Fibroblast of peridontal ligament (primary cell): Measurements from ENCODE around the gene DAND5.
A peak's percentile ranks its signal among the peaks of the same experiment; 100 is the strongest.

Experiments used
- DNase-seq: peaks from one replicate; pipeline ENCODE4 v3.0.0-alpha.2; 2010; ENCODE audit errors: extremely low read depth

Gene DAND5

DNA sequence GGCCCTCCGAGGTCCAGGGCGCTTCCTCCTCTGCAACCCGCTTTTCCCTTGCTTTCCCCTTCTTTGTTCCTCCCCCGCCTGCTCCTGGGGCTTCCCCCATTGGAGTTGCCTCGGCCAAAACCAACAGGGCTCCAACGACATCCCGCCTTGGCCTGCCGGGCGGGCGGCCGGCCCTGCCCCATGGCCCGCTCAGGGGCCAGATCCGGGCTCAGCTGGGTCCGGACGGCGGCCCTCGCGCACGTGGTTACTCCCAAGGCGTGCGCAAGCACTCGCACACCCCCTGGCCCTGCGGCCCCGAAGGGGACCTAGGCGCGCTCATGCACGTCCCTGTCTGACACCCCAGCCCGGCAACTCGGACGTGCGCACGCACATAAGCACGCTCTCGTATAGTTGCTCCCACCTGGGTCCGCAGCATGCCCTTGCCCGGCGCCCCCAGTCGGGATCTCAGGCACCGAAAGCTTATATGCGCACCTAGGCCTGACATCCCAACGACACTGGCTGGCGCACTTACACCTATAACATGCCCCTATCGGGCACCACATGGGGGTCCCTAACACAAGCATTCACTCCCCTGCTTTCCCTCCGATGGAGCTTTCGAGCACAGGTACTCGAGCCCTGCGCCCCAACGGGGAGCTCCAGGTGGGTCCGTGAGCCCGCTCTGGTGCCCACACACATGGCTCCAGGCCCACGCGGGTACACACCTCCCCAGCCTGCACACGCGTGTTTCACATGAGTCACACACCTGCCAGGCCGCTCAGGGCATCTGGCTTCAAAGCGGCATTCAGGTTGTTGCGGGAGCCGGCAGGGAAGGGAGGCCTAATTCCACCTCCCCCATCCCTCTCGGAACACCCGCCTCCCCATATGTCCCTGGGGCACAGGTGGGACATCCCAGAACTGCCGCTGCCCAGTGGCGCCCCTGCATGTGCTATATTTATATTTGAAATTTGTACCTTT is 40.9 kb downstream of the DAND5 start:
- no peak for DNase-seq

DNA sequence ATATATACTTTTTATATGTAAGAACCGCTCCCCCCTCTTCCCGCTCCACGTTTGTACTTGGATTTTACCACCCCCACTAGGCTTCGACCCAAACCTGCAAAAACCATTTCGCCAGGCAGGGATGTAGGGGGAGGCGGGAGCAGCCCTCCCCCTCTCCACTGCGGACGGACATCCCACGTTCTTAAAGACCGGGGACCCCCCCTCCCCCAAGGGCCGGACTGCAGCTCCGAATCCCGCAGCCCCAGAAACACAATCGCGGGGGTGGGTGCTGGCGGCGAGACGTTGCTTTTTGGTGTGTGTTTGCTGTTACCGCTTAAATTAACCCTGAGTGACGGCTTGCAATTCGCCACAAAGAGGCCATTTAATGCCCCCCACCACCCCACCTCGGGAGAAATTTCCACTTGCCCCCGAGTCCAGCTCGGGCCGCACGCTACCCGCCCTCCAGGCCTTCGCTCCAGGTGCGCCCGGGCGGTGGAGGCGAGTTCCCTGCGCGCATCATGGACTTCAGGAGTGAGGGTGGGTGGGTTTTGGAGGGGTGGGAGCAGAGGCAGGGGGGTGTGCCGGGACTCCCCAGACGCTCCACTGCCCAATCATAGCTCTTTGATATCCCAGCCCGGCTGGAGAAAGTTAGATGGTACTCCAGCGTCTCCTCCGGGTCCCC is 41.7 kb downstream of the DAND5 start:
- DNase-seq: no peak

DNA sequence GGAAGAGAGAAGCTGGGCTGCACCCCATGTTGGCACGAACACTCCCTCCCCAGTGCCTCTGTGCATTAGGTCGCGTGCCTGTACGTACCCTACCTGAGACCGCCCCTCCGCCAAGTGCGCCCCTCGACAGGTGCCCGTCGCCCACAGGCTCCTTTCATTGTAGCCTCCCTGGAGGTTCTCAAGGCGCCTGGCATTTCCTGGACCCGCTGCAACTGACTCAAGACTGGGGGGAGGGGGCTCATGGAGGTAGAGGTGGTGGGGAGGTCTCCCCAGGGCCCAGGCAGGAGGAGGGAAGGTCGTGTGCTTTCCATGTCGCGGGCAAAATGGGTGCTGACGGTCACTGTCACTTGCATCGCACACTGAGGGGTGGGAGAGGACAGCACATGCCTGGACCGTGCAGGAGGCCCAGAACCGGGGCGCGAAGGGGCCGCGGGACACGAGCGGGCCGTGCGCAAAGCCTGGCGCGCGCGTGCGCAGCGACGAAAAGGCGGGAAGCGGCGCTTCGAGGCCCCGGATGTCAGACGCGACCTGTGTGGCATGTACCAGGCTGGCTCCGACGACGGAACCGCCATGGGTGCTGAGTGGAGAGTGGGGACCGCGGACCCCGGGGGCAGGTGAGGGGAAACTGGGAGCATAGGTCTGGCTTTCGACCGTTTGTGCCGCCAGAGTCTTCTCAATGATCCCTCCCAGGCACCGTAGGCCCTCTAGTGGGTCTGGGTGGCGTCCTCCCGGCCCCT is 42.4 kb downstream of the DAND5 start:
- DNase-seq: no peak

DNA sequence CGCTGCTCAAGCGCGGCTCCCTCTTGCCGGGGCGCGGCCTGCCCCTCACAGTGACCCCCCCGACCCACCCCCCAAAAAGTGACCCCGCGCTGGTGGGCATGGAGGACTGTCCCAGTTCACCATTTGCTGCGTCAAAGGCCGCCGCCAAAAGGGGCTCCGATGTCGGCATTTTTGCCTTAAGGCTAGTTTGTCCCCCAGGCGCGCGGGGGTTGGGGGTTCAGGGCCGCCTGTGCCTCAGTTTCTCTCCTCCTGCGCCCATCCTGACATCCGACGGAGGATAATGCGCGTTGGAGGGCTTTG is 43.0 kb downstream of the DAND5 start:
- DNase-seq: no peak

DNA sequence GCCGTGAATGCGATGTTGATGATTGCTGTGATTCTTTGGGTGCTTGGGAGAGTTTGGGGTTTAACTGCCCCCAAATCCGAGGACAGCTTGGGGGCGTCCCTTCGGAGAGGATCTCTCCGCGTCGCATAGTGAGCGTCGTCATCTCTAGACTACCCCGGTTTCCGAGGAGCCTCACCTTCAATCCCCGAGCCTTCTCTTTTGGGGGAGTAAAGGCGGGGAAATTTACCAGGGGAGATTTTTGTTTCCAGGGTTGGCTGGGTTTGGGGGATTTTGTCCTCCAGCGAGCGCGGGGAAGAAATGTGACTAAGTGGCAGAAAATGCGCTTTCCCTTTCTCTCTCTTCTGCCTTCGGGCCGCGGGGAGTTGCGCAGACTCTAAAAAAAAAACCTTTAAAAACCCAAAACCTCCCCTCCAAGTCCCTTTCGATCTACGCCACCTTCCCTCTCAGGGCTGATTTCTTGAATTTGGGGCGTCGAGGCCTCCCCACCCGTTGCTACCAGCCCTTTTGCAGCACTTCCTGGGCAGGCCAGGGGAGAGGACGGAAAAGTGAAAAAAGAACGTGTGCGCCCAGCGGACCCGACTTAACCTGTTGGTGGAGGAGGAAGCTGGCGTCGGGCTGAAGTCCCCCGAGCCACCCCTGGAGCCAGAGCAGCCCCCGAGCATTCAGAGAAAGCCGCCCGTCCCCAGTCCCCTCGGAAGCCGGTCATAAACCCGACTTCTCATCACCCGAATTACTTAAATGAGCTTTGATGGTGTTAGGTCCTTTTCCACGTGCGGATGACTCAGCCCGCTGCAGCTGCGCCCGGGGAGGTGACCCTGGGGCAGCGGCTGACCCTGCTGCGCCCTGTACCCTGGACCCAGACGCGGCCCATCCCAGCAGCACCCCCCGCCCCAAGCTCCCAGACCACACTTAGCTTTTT is 43.6 kb downstream of the DAND5 start:
- DNase-seq: no peak

DNA sequence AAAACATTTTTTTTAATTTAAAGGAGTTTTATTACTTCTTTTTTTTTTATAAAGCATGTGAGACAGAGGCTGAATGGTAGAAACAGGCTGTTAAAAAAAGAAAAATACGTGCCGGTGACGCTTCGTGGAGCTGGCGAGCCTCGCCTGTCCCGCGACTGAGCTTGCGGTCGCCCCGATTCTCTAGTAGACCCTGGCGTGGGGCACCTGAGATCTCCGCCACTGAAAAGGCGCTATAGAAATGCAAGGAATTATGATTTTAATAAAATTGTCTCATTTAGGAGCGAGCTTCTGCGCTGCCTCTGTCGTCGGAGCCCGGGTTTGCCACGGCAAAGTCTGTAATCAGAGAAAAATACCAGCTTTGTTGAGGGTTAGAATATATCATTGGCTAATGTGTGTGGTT is 44.3 kb downstream of the DAND5 start:
- no peak for DNase-seq

DNA sequence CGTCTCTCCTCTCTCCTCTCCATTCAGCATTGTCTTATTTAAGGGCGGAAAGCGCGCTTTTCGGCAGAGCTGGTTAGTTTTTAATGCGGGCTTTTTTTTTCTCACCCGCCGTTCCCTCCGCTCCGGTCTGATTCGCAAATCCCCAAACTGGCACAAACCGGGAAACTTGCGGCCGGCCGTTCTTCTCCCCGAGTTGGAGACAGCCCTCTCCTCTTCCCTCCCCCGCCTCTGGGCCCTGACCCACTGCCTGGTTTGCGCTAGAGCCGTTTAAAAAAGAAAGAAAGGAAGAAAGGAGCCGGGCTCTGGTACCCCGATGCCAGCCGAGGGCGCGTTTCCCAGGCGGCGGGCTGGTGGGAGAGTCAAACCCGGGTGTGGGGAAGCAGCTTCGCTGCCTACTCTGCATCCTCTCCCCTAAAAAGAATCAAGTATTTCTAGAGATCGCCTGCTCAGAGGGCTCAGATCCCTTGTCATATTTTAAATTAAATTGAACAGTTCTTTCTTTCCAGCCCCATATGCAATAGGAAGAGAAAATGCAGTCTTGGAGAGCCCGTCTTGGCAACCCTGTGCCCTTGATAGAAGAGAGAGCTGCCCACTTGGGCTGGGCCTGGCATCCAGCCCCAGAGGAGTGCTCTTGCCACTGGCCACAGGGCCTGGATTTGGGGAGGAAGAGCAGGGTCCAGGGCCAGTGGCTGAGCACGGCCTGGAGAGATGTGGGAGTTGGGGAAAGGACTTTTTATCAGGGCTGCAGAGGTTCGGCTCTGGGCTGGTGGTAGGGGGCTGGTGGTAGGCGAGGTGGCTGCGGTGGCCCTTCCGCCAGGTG is 44.9 kb downstream of the DAND5 start:
- DNase-seq: no peak

DNA sequence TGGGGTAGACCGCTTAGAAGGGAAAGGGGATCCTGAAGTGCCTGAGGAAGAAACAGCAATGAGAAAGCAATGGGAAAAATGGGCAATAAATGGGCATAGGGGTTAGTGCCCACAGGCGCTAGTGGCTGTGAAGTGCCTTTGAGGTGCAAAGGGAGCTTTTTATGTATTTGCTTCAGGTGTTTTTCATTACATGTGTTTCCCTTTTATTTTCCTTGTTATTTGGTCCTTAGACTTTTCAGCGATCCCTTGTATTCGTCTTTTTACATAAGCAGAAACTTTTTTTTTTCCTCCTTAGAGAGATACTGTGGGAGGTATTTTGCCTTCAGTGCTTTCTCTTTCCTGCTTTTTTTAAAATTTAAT is 45.5 kb downstream of the DAND5 start:
- DNase-seq: no peak

DNA sequence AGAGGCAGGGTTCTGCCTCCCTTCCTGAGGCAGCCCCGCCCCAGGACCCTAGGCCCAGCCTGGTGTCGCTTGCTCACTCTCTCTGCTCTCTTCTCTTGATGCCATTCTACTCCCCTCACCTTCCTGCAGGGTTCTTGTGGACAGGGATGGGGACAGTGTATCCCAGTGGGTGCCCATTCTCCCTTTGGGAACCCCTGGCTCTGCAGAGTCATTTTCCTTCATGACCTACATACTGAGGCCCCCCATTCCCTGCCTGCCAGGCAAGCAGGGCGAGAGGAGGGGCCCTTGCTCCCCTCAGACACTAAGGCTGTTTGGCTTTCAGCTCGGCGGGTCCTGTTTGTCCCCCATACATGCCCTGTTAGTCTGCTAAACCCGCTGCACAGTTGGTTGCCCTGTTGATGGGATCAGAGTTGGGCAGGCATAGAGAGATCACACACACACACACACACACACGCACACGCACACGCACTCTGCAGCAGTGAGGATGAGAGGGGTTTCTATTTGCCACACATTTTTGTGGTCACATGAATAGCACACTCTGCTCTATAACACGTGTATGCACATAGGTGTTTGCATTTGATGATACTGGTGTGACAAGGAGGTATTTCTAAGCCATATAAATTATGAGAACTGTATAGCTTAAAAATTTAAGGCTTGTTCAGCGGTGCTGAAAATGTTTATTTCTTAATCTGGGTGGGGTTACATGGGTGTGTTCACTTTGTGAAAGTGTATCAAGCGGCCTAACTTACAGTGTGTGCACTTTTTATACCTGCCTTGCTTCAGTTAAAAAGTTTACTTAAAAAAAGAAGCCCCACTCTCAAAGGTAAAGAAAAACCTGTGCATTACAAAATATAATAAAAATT is 46.2 kb downstream of the DAND5 start:
- no peak for DNase-seq

DNA sequence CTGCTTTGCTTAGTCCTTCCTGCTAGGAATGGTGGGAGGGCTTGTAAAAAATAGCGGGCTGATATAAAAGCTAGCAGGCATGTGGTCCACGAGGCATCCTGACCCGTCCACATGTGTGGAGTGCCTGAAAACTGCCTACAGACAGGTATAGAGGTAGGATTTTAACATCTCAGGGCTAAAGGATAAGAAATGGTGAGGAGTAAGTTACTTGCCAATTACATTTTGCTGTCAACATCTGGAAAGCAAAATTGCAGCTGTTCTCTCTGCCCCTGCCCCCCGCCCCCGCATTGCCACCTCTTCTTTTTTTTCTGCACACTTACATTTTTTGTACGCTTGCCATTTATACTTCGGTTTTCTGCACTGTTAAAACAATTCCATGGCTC is 46.9 kb downstream of the DAND5 start:
- no peak for DNase-seq

DNA sequence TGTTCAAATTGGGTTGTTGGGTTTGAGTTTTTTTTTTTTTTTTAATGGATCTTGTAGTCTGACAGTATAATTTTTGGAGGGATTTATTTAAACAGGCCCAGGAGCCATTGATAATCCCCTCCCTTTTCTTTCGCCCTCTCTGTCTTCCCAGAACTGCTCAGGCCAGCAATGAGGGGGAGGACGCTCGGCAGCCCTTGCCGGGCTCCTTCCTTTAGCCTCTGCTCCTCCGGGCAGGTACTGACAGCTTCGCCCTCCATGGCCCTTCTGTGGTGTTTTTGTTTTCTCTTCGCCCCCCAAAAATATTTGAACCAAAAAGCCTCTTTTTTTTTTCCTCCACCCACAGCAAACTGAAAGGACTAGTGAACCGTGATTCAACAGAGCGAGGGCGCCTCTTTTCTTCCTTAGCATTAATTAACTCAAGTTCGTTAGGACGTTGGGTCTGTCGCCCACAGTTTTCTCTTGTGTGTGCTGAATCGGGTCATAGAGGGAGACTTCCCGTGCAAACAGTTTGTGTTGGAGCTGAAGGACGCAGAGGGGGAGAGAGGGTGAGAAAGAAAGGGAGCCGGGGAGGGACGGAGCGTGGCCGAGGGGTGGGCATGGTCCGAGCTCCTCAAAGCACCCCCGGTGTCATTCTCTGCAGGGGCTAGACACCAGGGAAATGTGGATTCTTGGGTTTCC is 47.4 kb downstream of the DAND5 start:
- DNase-seq: no peak

DNA sequence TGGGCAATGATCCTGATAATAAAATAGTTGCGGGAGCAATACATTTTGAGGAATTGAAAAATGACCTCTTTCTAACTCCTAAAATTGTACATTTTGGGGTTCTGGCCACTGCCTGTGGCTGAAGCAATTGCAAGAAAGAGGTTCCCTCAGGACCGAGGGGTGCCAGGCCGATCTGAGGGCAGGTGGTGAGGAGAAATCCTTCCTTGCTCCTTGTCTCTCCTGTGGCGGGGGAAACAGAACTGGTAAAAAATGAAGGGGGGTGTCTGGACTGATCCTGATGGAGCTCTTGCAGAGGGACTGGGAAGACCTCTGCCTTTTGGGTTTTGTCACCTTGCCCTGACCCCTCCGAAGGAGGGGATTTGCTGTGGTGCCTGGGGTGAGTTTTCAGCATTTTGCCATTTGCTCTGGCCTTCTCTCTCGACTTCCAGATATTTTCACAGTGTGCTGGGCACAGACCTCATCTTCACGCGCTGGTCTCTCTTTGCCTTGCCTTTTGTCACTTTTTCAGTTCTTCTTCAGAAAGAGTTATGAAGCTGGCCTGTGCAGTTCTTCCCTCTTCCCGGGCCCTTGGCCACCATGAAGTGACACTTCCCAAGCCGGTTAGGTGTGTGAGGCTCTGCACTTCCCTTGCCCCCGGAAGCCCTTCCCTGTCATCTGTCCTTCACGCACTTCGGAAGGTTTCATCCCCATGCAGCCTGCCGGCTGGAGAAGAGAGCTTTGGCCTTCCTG is 48.1 kb downstream of the DAND5 start:
- no peak for DNase-seq

DNA sequence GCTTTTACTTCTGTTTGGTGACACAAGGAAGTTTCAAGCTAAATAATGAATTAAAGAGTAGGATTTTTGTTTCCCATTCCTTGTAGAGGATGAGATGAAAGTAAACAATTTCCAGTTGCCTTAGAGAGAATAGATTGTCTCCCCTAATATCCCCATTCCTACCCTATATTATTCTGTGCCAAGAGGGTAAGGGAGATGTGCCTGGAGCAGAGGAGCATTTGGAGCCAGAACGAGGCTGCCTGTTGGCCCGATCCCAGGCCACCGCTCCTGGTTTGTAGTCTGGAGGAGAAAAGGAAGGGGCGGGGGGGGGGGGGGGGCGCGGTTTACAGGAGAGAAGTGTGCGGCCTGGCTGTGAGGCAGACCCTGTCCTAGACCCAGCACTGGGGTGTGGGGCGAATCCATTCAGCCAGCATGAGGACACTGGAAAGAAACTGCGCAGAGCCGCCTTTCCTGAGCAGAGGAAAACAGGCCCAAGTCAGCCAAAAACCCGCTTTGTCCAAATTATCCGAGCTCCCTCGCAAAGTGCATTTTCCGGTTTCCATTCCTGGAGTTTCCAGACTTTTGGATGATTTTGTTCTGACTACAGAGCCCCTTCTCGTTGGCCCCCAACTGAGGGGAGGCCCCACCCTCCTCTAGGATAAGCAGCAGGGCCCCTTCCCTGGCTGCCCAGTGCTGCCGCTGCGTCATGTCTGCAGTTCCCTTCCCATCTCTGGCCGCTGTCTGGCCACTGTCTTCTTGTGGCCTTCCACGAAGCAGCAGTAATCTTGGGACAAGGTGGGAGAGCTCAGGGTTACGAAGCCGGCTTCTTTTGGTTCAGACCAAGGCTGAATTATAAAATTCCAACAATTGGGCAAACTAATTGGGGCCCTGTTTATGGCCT is 48.9 kb downstream of the DAND5 start:
- DNase-seq: no peak

DNA sequence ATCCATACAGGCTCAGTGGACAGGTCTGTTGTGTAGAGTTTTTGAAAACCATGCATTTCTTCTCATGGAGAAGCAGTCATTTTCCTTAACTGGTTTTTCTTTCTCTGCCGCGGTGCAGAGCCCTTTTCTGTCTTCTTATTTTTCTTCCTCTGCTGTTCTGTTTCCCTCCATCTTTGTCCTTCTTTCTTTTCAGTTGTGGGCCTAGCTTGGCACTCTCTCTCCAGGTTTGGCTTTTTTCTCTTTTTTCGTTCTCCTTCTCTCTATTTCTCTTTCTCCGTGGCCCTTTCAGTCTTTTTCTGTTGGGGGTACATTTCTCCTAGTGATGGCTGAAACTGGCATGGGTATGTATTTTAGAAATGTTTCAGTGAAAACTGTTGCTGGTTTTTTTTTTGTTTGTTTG is 50.0 kb downstream of the DAND5 start:
- DNase-seq: no peak

DNA sequence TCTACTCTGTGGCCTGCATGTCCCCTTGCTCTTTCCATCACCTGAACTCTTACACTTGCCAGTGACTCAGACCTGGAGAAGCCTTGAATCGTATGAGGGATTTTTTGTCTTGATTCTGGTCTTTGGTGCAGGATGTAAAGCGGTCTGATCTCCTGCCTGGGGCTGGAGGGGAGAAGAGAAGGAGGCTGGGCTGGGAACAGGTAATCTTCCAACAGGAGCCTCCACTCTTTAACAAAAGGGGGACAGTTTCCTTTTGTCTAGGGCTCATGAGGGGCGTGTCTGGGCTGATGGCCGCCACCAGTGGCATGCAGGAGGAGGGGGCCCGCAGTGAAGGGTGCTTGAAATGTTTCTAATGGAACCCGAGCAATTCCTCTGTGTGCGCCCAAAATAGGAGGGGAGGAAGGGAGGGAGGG is 50.6 kb downstream of the DAND5 start:
- DNase-seq: no peak

DNA sequence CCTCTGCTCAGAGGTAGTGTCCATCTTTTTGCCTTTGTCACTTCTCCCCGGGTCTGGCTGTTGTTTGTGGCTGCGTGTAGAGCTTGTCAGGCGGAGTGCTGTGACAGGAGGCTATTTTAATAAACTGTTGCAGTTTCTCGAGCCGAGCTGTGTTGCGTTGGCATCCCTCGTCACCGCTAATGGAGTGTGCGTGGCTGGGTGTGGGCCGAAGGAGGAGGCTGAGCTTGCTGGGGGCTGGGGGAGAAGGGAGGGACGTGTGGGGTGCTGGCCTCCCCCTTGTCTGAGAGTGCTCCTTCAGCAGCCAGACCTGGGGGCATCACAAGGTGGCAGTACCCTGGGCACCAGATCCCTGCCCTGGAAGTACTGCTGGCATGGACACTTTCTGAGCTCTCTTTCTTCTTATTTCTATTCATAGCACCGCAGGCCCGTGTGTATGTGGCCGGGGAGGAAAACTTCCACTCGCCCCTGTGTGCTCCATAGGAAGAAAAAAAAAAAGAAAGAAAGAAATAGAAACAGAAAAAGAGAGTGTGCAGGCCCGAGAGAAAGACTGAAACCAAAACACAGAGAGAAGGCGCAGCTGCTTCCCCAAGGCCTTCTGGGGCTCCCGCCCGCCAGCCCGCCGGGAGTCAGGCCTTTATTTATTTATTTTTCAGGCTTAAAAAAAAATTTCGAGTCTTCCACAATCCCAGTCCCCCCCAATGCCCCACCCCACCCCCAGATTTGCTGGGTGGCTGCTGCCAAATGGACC is 52.9 kb downstream of the DAND5 start:
- peak; percentile 69 for DNase-seq
